HepG2 (cell line): ENCODE data around the gene NDUFB10. TPM values are rescaled to one million over a fixed set of nuclear protein-coding genes. Genes with fewer than 3 reads are reported as not detected.
A peak's percentile ranks its signal among the peaks of the same experiment; 100 is the strongest.

ENCODE experiments used
- AGO1 ChIP-seq: fragments of 200-400 bp; formaldehyde crosslinking; IDR thresholded peaks from 2 replicates; pipeline ENCODE4 v1.6.1; 2017; ENCODE audit warnings: mild to moderate bottlenecking, low read depth, low read length, moderate library complexity; ENCODE audit not compliant: poor library complexity, severe bottlenecking
- ATM ChIP-seq: fragments of 450-650 bp; IDR thresholded peaks from 2 replicates; pipeline ENCODE4 v1.7.1; 2017; ENCODE audit warnings: mild to moderate bottlenecking, borderline replicate concordance
- MTF2 ChIP-seq: sonication (generic); formaldehyde crosslinking; IDR thresholded peaks from 2 replicates; pipeline ENCODE4 v1.5.0; 2020; ENCODE audit warnings: missing genetic modification reagents, borderline replicate concordance
- RBAK ChIP-seq: sonication (generic); formaldehyde crosslinking; IDR thresholded peaks from 2 replicates; pipeline ENCODE4 v1.5.1; 2020; ENCODE audit warnings: mild to moderate bottlenecking, missing genetic modification reagents
- SRY ChIP-seq: sonication (generic); formaldehyde crosslinking; IDR thresholded peaks from 2 replicates; pipeline ENCODE4 v1.8.0; 2022; ENCODE audit warnings: mild to moderate bottlenecking, missing genetic modification reagents
- STAT5B ChIP-seq: sonication (generic); formaldehyde crosslinking; IDR thresholded peaks from 2 replicates; pipeline ENCODE4 v1.4.0; 2020; ENCODE audit warnings: missing genetic modification reagents
- TFDP1 ChIP-seq: IDR thresholded peaks from 2 replicates; pipeline ENCODE4 v1.6.1; 2016; ENCODE audit warnings: missing compliant biosample characterization, missing genetic modification reagents, borderline replicate concordance
- ZBTB10 ChIP-seq: sonication (generic); formaldehyde crosslinking; IDR thresholded peaks from 2 replicates; pipeline ENCODE4 v1.4.0; 2020; ENCODE audit warnings: missing genetic modification reagents, borderline replicate concordance
- ZBTB7B ChIP-seq: sonication (generic); formaldehyde crosslinking; IDR thresholded peaks from 2 replicates; pipeline ENCODE4 v1.4.0; 2020; ENCODE audit warnings: missing genetic modification reagents
- ZMYM2 ChIP-seq: sonication (generic); formaldehyde crosslinking; IDR thresholded peaks from 2 replicates; pipeline ENCODE4 v1.8.0; 2022; ENCODE audit warnings: mild to moderate bottlenecking, missing genetic modification reagents
- ZNF33B ChIP-seq: sonication (generic); formaldehyde crosslinking; IDR thresholded peaks from 2 replicates; pipeline ENCODE4 v1.5.1; 2020; ENCODE audit warnings: mild to moderate bottlenecking, missing genetic modification reagents
- ZNF407 ChIP-seq: sonication (generic); formaldehyde crosslinking; IDR thresholded peaks from one replicate; pipeline ENCODE4 v1.5.1; 2020; ENCODE audit warnings: mild to moderate bottlenecking, missing genetic modification reagents; ENCODE audit errors: not compliant biosample characterization
- ZNF552 ChIP-seq: sonication (generic); formaldehyde crosslinking; IDR thresholded peaks from 2 replicates; pipeline ENCODE4 v1.9.0; 2022; ENCODE audit warnings: missing genetic modification reagents, mild to moderate bottlenecking, borderline replicate concordance
- ZNF557 ChIP-seq: sonication (generic); formaldehyde crosslinking; IDR thresholded peaks from 2 replicates; pipeline ENCODE4 v1.4.0; 2020; ENCODE audit warnings: missing genetic modification reagents
- ZNF773 ChIP-seq: sonication (generic); formaldehyde crosslinking; IDR thresholded peaks from 2 replicates; pipeline ENCODE4 v1.4.0; 2020; ENCODE audit warnings: missing genetic modification reagents, borderline replicate concordance
- ZNF777 ChIP-seq: sonication (generic); formaldehyde crosslinking; IDR thresholded peaks from 2 replicates; pipeline ENCODE4 v1.4.0; 2020; ENCODE audit warnings: missing genetic modification reagents
- ZNF781 ChIP-seq: sonication (generic); formaldehyde crosslinking; IDR thresholded peaks from 2 replicates; pipeline ENCODE4 v1.5.1; 2020; ENCODE audit warnings: borderline replicate concordance, mild to moderate bottlenecking, missing genetic modification reagents; ENCODE audit errors: not compliant biosample characterization
- polyA plus RNA-seq, 8 experiments: library from polyadenylated mRNA; depleted of rRNA in 3 of 8; stranded (reverse) in 7 of 8; unstranded in 1 of 8; fragments of >200 nt; fragmentation: Illumina TruSeq in 4 of 8; extraction: Trizol in 4 of 8; gene quantifications; 2 replicates each; pipeline versions ENCODE4 v1.2.1 to v1.2.3, GENCODE V29; 2011 to 2016; ENCODE audit warnings: low read depth in 4 of 8, missing spikeins in 1 of 8, mixed read lengths in 1 of 8; ENCODE audit not compliant: insufficient read depth in 1 of 8
- total RNA-seq, 5 experiments: library from RNA; depleted of rRNA; stranded (reverse); fragments of >200 nt; fragmentation: Illumina TruSeq; extraction: Trizol; gene quantifications; 2 replicates each; pipeline ENCODE4 v1.2.3, GENCODE V29; 2016; ENCODE audit warnings: low read depth in 1 of 5

The NDUFB10 gene
- total and polyA plus RNA-seq, 2 of the 13 experiments (the other 11 are each of a cell fraction or from before 2014, with no cell fraction given): 68.6 to 157 TPM

- TF ChIP-seq MTF2 (CRISPR knock-in tag): peak; percentile 85; the same call in 1 of the 2 replicates
- peak; percentile 39 for TF ChIP-seq ZNF407 (CRISPR knock-in tag)
- no peak for TF ChIP-seq ATM
- TF ChIP-seq RBAK (CRISPR knock-in tag): no peak; the same call in 1 of the 2 replicates
- no peak; the same call in 1 of the 2 replicates for TF ChIP-seq ZMYM2
- no peak for TF ChIP-seq AGO1
- peak; percentile 21; the same call in 1 of the 2 replicates for TF ChIP-seq ZNF557 (CRISPR knock-in tag)
- peak; percentile 82; the same call in 1 of the 2 replicates for TF ChIP-seq STAT5B (CRISPR knock-in tag)
- peak; percentile 87 for TF ChIP-seq TFDP1
- TF ChIP-seq ZBTB7B (CRISPR knock-in tag): peak; percentile 62
- no peak for TF ChIP-seq ZNF777 (CRISPR knock-in tag)
- TF ChIP-seq ZNF552 (CRISPR knock-in tag): peak; percentile 87
- TF ChIP-seq SRY: peak; percentile 39; the same call in 1 of the 2 replicates
- no peak; the same call in 1 of the 2 replicates for TF ChIP-seq ZBTB10
- peak; percentile 40 for TF ChIP-seq ZNF781 (CRISPR knock-in tag)
- peak; percentile 96 for TF ChIP-seq ZNF33B (CRISPR knock-in tag)
- no peak for TF ChIP-seq ZNF773
These were observed 12.6 kb downstream of the NDUFB10 start, which contains the start of gene TBL3 (continued) for GRCh38 chr16:1971796-1972489.
